HCT116 (cell line): ENCODE results near the gene CELF3. TPM values are rescaled to one million over a fixed set of nuclear protein-coding genes. Genes with fewer than 3 reads are reported as not detected.

Experiments
- ATAC-seq: fragments of 200-7000 bp; cut with Tn5 transposase; 2 replicates; pipeline ENCODE4 v1.9.1; 2020; ENCODE audit warnings: mild to moderate bottlenecking, moderate library complexity
- BruUV-seq: library from RNA; stranded (reverse); fragments of 400-500 nt; replicated peaks from 2 replicates; lab custom pipeline; 2021; lab: Mats Ljungman, UMichigan
- CTCF ChIA-PET: fragments of 300-600 bp; sonication (Branson Sonifier 250); formaldehyde crosslinking; loops from one replicate; lab custom pipeline; 2021; ENCODE audit warnings: antibody characterized with exemption; lab: Charles Lee
- POLR2A ChIA-PET: fragments of 300-600, 350-600 bp; sonication (Branson Sonifier 250); formaldehyde crosslinking; loops from one replicate; lab custom pipeline; 2021; ENCODE audit warnings: antibody characterized with exemption; lab: Charles Lee
- RAD21 ChIA-PET, 2 experiments: fragments of 300-600 bp; sonication (Branson Sonifier 250); formaldehyde crosslinking; loops; one replicate each; lab custom pipeline; 2023; ENCODE audit warnings: low total read pairs in 2 of 2; ENCODE audit not compliant: uncharacterized antibody in 2 of 2, unreplicated experiment in 2 of 2, low non-redundant PET in 1 of 2; lab: Charles Lee
- DNase-seq: peaks from one replicate; pipeline ENCODE4 v3.0.0-alpha.2; 2010; ENCODE audit warnings: low read depth, low spot score
- H2AFZ ChIP-seq: fragments of 200-600 bp; shearing (Covaris generic), sonication (generic); 2 replicates; pipeline ENCODE4 v1.6.1; 2017; ENCODE audit warnings: low read depth, mixed run types, mixed read lengths, antibody characterized with exemption, low read length; ENCODE audit not compliant: poor library complexity, severe bottlenecking
- H3K27ac ChIP-seq: 2 replicates; pipeline ENCODE4 v1.5.1; 2012; ENCODE audit warnings: low read depth, low read length
- H3K27me3 ChIP-seq: fragments of 200-600 bp; sonication (generic); 2 replicates; pipeline ENCODE4 v1.6.1; 2016; ENCODE audit warnings: mixed run types, low read length, mixed read lengths; ENCODE audit not compliant: insufficient read depth
- H3K36me3 ChIP-seq, 2 experiments: fragments of 200-500 bp in 1 of 2; fragments of 200-600 bp in 1 of 2; sonication (Bioruptor generic) in 1 of 2; sonication (generic) in 1 of 2; 2 replicates each; pipeline versions ENCODE4 v1.5.1 to v1.6.1; 2014 to 2016; ENCODE audit warnings: low read length in 2 of 2, inconsistent platforms in 1 of 2, mixed read lengths in 1 of 2, mixed run types in 1 of 2; ENCODE audit not compliant: insufficient read depth in 2 of 2, control insufficient read depth in 1 of 2
- H3K4me1 ChIP-seq, 2 experiments: fragments of 200-600 bp in 1 of 2; sonication (generic) in 1 of 2; 2 replicates each; pipeline versions ENCODE4 v1.5.1 to v1.6.1; 2012 to 2017; ENCODE audit warnings: low read length in 2 of 2, inconsistent platforms in 1 of 2, mild to moderate bottlenecking in 1 of 2, mixed read lengths in 1 of 2, mixed run types in 1 of 2, moderate library complexity in 1 of 2; ENCODE audit not compliant: insufficient read depth in 2 of 2, control insufficient read depth in 1 of 2
- H3K4me2 ChIP-seq: fragments of 200-600 bp; sonication (generic); 2 replicates; pipeline ENCODE4 v1.6.1; 2017; ENCODE audit warnings: mixed run types, low read length, mixed read lengths
- H3K4me3 ChIP-seq, 2 experiments: fragments of 200-600 bp in 1 of 2; sonication (generic) in 1 of 2; replicated peaks in 1 of 2; 2 replicates each; pipeline ENCODE4 v1.5.1; 2011 to 2016; ENCODE audit warnings: low read length in 2 of 2, control low read depth in 1 of 2, low read depth in 1 of 2, mild to moderate bottlenecking in 1 of 2, mixed read lengths in 1 of 2, mixed run types in 1 of 2
- H3K79me2 ChIP-seq: fragments of 200-600 bp; sonication (generic); 2 replicates; pipeline ENCODE4 v1.6.1; 2017; ENCODE audit warnings: mild to moderate bottlenecking, mixed run types, low read length, moderate library complexity, mixed read lengths; ENCODE audit not compliant: insufficient read depth
- H3K9ac ChIP-seq: fragments of 200-600 bp; sonication (generic); 2 replicates; pipeline ENCODE4 v1.6.1; 2016; ENCODE audit warnings: low read length, mixed read lengths
- H3K9me2 ChIP-seq: fragments of 200-600 bp; sonication (generic), shearing (Covaris generic); 2 replicates; pipeline ENCODE4 v1.6.1; 2017; ENCODE audit warnings: mixed run types, mild to moderate bottlenecking, moderate library complexity; ENCODE audit not compliant: insufficient read depth
- H3K9me3 ChIP-seq, 2 experiments: fragments of 200-500 bp in 1 of 2; fragments of 200-600 bp in 1 of 2; sonication (Bioruptor generic) in 1 of 2; sonication (generic) in 1 of 2; 2 replicates each; pipeline ENCODE4 v1.6.1; 2014 to 2017; ENCODE audit warnings: low read length in 2 of 2, mixed read lengths in 2 of 2, inconsistent platforms in 1 of 2, low read depth in 1 of 2, mild to moderate bottlenecking in 1 of 2, mixed run types in 1 of 2, moderate library complexity in 1 of 2; ENCODE audit not compliant: control insufficient read depth in 1 of 2, insufficient read depth in 1 of 2
- H4K20me1 ChIP-seq: fragments of 200-600 bp; sonication (generic), shearing (Covaris generic); 2 replicates; pipeline ENCODE4 v1.6.1; 2017; ENCODE audit warnings: mixed run types, mild to moderate bottlenecking, moderate library complexity; ENCODE audit not compliant: insufficient read depth
- ATF3 ChIP-seq: IDR thresholded peaks from 2 replicates; pipeline ENCODE4 v1.6.1; 2012
- CEBPB ChIP-seq: IDR thresholded peaks from 2 replicates; pipeline ENCODE4 v1.6.1; 2012; ENCODE audit warnings: low read depth
- CTCF ChIP-seq, 3 experiments: fragments of 200-600 bp in 1 of 3; sonication (generic) in 1 of 3; IDR thresholded peaks in 2 of 3; conservative IDR thresholded peaks in 1 of 3; 2 replicates each; pipeline ENCODE4 v1.5.1; 2012 to 2017; ENCODE audit warnings: low read depth in 2 of 3, low read length in 2 of 3, antibody characterized with exemption in 1 of 3, borderline replicate concordance in 1 of 3, control low read depth in 1 of 3, mild to moderate bottlenecking in 1 of 3, mixed read lengths in 1 of 3, mixed run types in 1 of 3, moderate library complexity in 1 of 3; ENCODE audit not compliant: insufficient read depth in 1 of 3
- EGR1 ChIP-seq: IDR thresholded peaks from 2 replicates; pipeline ENCODE4 v1.6.1; 2012; ENCODE audit warnings: low read depth
- ELF1 ChIP-seq: IDR thresholded peaks from 2 replicates; pipeline ENCODE4 v1.6.1; 2012; ENCODE audit warnings: low read depth, borderline replicate concordance
- EZH2phosphoT487 ChIP-seq: fragments of 200-600 bp; IDR thresholded peaks from 2 replicates; pipeline ENCODE4 v1.6.1; 2018; ENCODE audit warnings: antibody characterized with exemption, borderline replicate concordance
- FOSL1 ChIP-seq: IDR thresholded peaks from 2 replicates; pipeline ENCODE4 v1.6.1; 2012; ENCODE audit warnings: low read depth
- JUND ChIP-seq: IDR thresholded peaks from 2 replicates; pipeline ENCODE4 v1.6.1; 2012
- MAX ChIP-seq: IDR thresholded peaks from 2 replicates; pipeline ENCODE4 v1.6.1; 2012
- POLR2AphosphoS5 ChIP-seq: IDR thresholded peaks from 2 replicates; pipeline ENCODE4 v1.6.1; 2011; ENCODE audit warnings: mild to moderate bottlenecking, low read depth, low read length, moderate library complexity
- RAD21 ChIP-seq: IDR thresholded peaks from 2 replicates; pipeline ENCODE4 v1.6.1; 2012; ENCODE audit warnings: low read depth, mild to moderate bottlenecking
- SIN3A ChIP-seq: IDR thresholded peaks from 2 replicates; pipeline ENCODE4 v1.6.1; 2012; ENCODE audit warnings: low read depth
- SRF ChIP-seq: IDR thresholded peaks from 2 replicates; pipeline ENCODE4 v1.6.1; 2012; ENCODE audit warnings: low read depth
- TCF7L2 ChIP-seq: IDR thresholded peaks from 2 replicates; pipeline ENCODE4 v1.7.0; 2011; ENCODE audit warnings: borderline replicate concordance, inconsistent platforms; ENCODE audit not compliant: insufficient read depth, insufficient read length; ENCODE audit errors: extremely low read depth
- YY1 ChIP-seq: IDR thresholded peaks from 2 replicates; pipeline ENCODE4 v1.6.1; 2011; ENCODE audit warnings: low read length, low read depth, moderate library complexity, mild to moderate bottlenecking; ENCODE audit not compliant: insufficient replicate concordance; ENCODE audit errors: extremely low read depth
- ZBTB33 ChIP-seq: IDR thresholded peaks from 2 replicates; pipeline ENCODE4 v1.6.1; 2011; ENCODE audit warnings: mild to moderate bottlenecking, low read length, moderate library complexity; ENCODE audit not compliant: insufficient replicate concordance; ENCODE audit errors: extremely low read depth
- ZFX ChIP-seq: fragments of 450-650 bp; IDR thresholded peaks from 2 replicates; pipeline ENCODE4 v1.6.1; 2017
- ZNF274 ChIP-seq: fragments of 200-500 bp; sonication (Bioruptor generic); IDR thresholded peaks from 2 replicates; pipeline ENCODE4 v1.6.1; 2014; ENCODE audit warnings: mild to moderate bottlenecking, low read depth, low read length, inconsistent platforms
- intact Hi-C: fragments of 100-400 bp; cut with micrococcal nuclease; formaldehyde crosslinking; loops from 2 replicates; pipeline ENCODE4 v1.10.0; 2022
- total RNA-seq: library from RNA; stranded (reverse); gene quantifications from one replicate; pipeline ENCODE4 v1.2.1, GENCODE V29; 2021; ENCODE audit not compliant: unreplicated experiment

Gene CELF3
- total RNA-seq, 1 experiment from 2014 or later, result not detected

GRCh38 chr1:151729966-151730291 is 13.3 kb upstream of the CELF3 start:
- POLR2A ChIA-PET, result no interaction called here
- BruUV-seq, result no TSS peak
- no peak for ATAC-seq
- Histone ChIP-seq H3K9me2 (no peaks in the 10 kb centered on the region), H3K9me3 (no peaks in the 10 kb centered on the region), H3K27ac (no peak overlapping the region), H3K4me3 (no peak overlapping the region), H3K36me3 (no peaks in the 10 kb centered on the region), H2AFZ (no peak overlapping the region), H3K79me2 (no peaks in the 10 kb centered on the region), H3K4me2 (no peak overlapping the region), H3K4me1 (0 out of 4 replicates have a peak, but pooled peaks cover 0 to 2% of the 10 kb centered on the region in 2 experiments), H3K9ac (no peak overlapping the region), H3K27me3 (no peaks in the 10 kb centered on the region), H4K20me1 (no peaks in the 10 kb centered on the region)
- no peak for DNase-seq
- RAD21 ChIA-PET, result no interaction called here
- CTCF ChIA-PET, result no interaction called here
- intact Hi-C loops, result no loop called here
- TF ChIP-seq ZFX (no peak), ATF3 (no peak), MAX (no peak), TCF7L2 (no peak), EZH2phosphoT487 (no peak), RAD21 (no peak), EGR1 (no peak), ELF1 (no peak), CTCF (IDR thresholded peaks at IDR 0.05 in 2 of 3, conservative IDR thresholded peaks at IDR 0.05 in 1 of 3; ENCODE audit: borderline replicate concordance in 1 of 3, insufficient read depth in 1 of 3, low read depth in 2 of 3, low read length in 2 of 3) (no peak), CEBPB (no peak), FOSL1 (no peak), ZNF274 (no peak), POLR2AphosphoS5 (no peak), JUND (no peak), SIN3A (no peak), YY1 (no peak), ZBTB33 (no peak), SRF (no peak)
